SU-DHL-6 (cell line): ENCODE data around the gene ZFYVE9.

Experiments
- EZH2phosphoT487 ChIP-seq: fragments of 200-600 bp; sonication (generic), shearing (Covaris generic); conservative IDR thresholded peaks from 2 replicates; pipeline ENCODE4 v1.6.1; 2018; ENCODE audit warnings: mild to moderate bottlenecking, antibody characterized with exemption, low read length, moderate library complexity, mixed read lengths
- TF ChIP-seq, protein P1 (sequence below): fragments of 200-600 bp; sonication (generic); IDR thresholded peaks from one replicate; pipeline ENCODE4 v1.5.1; 2017; ENCODE audit warnings: antibody characterized with exemption, mild to moderate bottlenecking, low read length, moderate library complexity; ENCODE audit not compliant: insufficient read depth, poor library complexity, severe bottlenecking

- TF ChIP-seq, protein P1, sequence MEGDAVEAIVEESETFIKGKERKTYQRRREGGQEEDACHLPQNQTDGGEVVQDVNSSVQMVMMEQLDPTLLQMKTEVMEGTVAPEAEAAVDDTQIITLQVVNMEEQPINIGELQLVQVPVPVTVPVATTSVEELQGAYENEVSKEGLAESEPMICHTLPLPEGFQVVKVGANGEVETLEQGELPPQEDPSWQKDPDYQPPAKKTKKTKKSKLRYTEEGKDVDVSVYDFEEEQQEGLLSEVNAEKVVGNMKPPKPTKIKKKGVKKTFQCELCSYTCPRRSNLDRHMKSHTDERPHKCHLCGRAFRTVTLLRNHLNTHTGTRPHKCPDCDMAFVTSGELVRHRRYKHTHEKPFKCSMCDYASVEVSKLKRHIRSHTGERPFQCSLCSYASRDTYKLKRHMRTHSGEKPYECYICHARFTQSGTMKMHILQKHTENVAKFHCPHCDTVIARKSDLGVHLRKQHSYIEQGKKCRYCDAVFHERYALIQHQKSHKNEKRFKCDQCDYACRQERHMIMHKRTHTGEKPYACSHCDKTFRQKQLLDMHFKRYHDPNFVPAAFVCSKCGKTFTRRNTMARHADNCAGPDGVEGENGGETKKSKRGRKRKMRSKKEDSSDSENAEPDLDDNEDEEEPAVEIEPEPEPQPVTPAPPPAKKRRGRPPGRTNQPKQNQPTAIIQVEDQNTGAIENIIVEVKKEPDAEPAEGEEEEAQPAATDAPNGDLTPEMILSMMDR, result no peak
- TF ChIP-seq EZH2phosphoT487, result no peak
These were observed 218.0 kb downstream of the ZFYVE9 start for GRCh38 chr1:52359676-52360594.
